H54 (cell line): ENCODE results near the gene APBB3.

Experiments
- DNase-seq: peaks from one replicate; pipeline ENCODE4 v3.0.0; 2011; ENCODE audit warnings: low spot score, mixed read lengths; ENCODE audit not compliant: insufficient read length
- FAIRE-seq: peaks from 3 replicates; lab custom pipeline; 2011; peaks lifted over from hg19 to GRCh38; lab: Jason Lieb, UNC
- POLR2A ChIP-seq: IDR thresholded peaks from 2 replicates; pipeline ENCODE4 v1.6.1; 2011; ENCODE audit warnings: low read depth, mild to moderate bottlenecking, low read length

APBB3 gene

GRCh38 chr5:140568443-140569063, 4.2 kb upstream of the APBB3 start:
- DNase-seq (no peak), FAIRE-seq (no peak)
- TF ChIP-seq POLR2A = no peak

- no peak for TF ChIP-seq POLR2A
- FAIRE-seq (no peak), DNase-seq (no peak)
These were observed 3.5 kb upstream of the APBB3 start for GRCh38 chr5:140567871-140568270.

GRCh38 chr5:140567136-140567818, 2.9 kb upstream of the APBB3 start:
- FAIRE-seq = no peak
- TF ChIP-seq POLR2A = no peak
- no peak for DNase-seq

GRCh38 chr5:140566665-140567064, 2.3 kb upstream of the APBB3 start:
- DNase-seq (no peak), FAIRE-seq (no peak)
- no peak for TF ChIP-seq POLR2A

GRCh38 chr5:140565780-140566095, 1.3 kb upstream of the APBB3 start:
- DNase-seq (no peak), FAIRE-seq (no peak)
- no peak for TF ChIP-seq POLR2A

- no peak for DNase-seq
- TF ChIP-seq POLR2A = no peak
- FAIRE-seq = no peak
These were observed 804 bp upstream of the APBB3 start for GRCh38 chr5:140565024-140565779.

GRCh38 chr5:140563596-140563995, 802 bp downstream of the APBB3 start:
- DNase-seq (no peak), FAIRE-seq (no peak)
- no peak for TF ChIP-seq POLR2A

GRCh38 chr5:140561753-140562523, 2.5 kb downstream of the APBB3 start:
- FAIRE-seq (no peak), DNase-seq (no peak)
- no peak for TF ChIP-seq POLR2A

GRCh38 chr5:140560227-140560626, 4.2 kb downstream of the APBB3 start:
- TF ChIP-seq POLR2A = no peak
- no peak for FAIRE-seq
- no peak for DNase-seq

GRCh38 chr5:140558542-140558941, 5.9 kb downstream of the APBB3 start:
- FAIRE-seq = no peak
- no peak for DNase-seq
- TF ChIP-seq POLR2A = no peak

GRCh38 chr5:140557965-140558364, 6.4 kb downstream of the APBB3 start:
- FAIRE-seq (no peak), DNase-seq (no peak)
- TF ChIP-seq POLR2A = no peak

- peak; percentile 98 for TF ChIP-seq POLR2A
- peak; percentile 92 for DNase-seq
- FAIRE-seq = no peak
These were observed 7.1 kb downstream of the APBB3 start, which contains the start of gene SRA1 for GRCh38 chr5:140557136-140557805. Gene SRA1, minus strand, starts transcription at chr5:140557473. Its CDS starts 21 bp downstream, at chr5:140557452.

- no peak for DNase-seq
- TF ChIP-seq POLR2A = no peak
- FAIRE-seq = no peak
These were observed 8.0 kb downstream of the APBB3 start for GRCh38 chr5:140556438-140556837.

- no peak for TF ChIP-seq POLR2A
- FAIRE-seq = no peak
- no peak for DNase-seq
These were observed 8.6 kb downstream of the APBB3 start for GRCh38 chr5:140555747-140556312.
